DMS153 treated with DMSO at 0.1 percent for 48 hours (cell line): ENCODE measurements around the gene RABEPK.
"Not testable (repeated sequence)": the region's sequence is repeated elsewhere in the genome, so short reads cannot be mapped to it uniquely, and the experiment has no call there.

ENCODE experiments used
- DNase-seq: peaks from one replicate; lab custom pipeline; 2025; ENCODE audit not compliant: unreplicated experiment; lab: John Stamatoyannopoulos, UW

Gene RABEPK, protein sequence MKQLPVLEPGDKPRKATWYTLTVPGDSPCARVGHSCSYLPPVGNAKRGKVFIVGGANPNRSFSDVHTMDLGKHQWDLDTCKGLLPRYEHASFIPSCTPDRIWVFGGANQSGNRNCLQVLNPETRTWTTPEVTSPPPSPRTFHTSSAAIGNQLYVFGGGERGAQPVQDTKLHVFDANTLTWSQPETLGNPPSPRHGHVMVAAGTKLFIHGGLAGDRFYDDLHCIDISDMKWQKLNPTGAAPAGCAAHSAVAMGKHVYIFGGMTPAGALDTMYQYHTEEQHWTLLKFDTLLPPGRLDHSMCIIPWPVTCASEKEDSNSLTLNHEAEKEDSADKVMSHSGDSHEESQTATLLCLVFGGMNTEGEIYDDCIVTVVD

DNA sequence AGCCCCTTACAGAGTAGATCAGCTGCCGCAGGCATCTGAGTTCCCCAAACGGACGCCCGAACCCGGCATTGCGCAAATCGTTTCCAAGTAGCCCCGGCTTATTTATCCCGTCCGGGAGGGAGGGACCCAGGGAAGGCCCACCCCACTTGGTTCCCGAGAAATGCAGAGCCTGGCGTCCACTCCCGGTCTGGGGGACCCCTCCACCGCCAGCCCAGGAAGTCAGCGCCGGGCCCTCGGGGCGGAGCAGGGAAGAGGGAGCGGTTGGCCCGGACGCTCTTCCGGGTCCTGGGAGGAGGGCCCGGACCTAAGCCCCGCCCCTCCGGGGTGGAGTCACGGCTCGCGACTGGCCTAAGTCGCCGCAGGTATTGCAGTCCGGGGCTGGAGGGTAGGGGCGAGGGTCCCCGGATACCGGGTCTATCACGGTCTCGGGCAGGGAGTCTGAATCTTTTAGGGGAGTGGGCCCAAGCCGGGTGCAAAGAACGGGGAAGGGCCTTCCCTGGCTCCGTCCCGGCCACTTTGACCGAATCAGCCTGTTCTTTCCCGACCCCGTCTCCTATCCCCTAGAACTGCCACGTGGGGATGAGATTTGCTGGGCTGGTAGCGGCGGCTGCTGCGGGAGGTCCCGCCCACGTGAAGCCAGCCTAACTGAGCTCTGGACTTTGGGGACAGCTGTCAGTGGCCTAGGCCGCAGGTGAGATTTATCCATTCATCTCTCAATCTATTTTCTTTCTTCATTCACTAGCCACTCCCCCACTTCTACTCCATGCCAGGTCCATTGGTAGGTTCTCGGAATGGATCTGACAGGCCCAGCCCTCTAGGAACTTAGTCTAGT is at the start of gene RABEPK:
TSS of gene RABEPK (plus strand) at position 327 of the 832 bp plus-strand sequence. CDS start 2,472 bp downstream, outside the sequence.
- peak; percentile 81 for DNase-seq

DNA sequence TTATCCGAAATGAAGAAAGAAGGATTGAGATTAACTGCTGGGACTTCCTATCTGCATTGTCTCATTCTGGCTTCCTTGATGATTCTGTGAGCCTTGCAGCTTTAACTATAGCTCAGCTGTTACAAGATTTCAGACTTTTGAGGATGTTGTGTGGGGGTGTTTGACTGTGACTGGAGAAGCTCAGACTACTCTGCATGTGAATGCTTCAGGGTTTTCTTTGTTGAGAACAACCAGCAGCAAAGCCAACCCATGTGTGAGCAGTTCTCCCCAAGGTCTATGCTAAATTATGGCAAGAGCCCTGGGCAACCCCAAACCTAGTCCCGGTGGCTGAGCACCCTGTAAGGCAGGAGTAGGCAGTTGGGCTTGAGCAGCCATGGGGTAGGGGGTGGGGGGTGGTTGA is 48.6 kb upstream of the RABEPK start:
- no peak for DNase-seq

DNA sequence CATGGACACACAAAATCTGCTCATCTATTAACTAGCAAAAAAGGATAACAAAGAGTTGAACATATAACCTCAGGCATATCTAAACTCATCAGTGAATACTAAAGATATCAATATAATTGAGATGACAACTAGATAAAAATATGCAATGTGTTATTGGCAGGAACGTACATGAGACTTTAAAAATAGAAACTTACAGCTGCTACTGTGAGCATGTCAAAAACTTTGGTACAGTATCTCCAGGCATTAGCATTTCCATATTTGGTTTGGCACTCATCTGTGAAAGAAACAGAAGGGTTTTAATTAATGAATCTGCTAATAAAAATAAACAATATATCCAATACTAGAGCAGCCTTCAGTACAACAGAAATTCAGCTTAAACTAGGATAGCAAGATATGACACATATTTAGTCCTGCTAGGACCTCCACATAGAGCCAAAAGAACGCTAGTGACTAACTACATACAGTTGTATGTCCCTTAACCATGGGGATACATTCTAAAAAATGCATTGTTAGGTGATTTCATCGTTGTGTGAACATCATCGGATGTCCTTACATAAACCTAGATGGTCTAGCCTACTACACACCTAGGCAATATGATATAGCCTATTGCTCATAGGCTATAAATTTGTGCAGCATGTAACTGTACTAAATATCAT is 46.5 kb upstream of the RABEPK start:
- no peak for DNase-seq

DNA sequence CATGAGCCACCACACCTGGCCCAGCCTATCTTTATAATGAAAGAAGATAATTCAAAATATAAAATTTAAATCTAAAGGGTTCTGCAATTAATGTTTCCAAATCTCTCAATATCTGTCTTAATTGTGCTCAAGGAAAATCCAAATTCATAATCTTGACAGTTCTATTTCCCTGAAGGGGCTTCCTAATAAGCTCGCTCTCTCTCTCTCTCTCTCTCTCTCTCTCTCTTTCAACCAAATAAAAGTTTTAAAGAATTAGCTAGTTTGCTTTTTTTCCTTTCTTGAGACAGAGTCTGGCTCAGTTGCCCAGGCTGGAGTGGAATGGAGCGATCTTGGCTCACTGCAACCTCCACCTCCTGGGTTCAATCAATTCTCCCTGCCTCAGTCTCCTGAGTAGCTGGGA is 43.8 kb upstream of the RABEPK start:
- DNase-seq = no peak

DNA sequence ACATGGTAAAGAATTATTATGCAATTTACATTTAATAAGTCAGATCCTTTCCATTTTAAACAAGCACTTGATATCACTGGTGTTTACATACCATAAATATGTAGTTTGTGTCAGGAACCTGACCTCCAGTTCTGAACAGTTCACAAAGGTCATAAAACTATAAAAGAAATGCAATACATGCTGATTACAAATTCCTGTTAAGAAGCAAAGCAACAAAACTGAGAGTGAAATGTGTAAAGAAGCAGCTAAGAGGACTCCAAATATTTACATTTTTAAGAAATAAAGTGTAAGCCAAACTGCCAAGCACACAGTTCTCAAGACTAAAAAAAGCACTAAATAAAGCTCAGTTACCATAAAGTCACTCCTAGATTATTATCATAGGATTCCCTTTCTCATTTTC is 39.6 kb upstream of the RABEPK start:
- no peak for DNase-seq

DNA sequence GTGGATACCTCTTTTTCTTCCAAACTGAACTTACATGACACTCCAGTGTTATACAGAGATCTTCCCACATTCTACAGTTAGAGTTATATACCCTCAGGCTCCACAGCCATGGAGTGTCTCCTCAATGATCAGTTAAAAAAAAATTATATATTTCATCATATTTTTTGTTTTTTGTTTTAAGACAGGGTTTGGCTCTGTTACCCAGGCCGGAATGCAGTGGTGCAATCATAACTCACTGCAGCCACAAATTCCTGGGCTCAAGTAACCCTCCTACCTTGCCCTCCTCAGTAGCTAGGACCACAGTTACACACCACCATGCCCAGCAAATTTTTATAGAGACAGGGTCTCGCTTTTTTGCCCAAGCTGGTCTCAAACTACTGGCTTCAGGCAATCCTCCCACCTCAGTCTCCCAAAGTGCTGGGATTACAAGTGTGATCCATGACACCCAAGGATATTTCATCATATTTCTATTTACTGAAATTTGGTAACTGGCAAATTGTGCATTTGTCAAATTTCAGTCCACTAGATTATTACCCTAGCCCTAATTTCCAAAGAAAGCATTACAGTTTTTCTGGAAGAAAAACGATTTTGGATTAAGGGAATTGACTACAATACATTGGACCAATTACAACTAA is 38.9 kb upstream of the RABEPK start:
- no peak for DNase-seq

DNA sequence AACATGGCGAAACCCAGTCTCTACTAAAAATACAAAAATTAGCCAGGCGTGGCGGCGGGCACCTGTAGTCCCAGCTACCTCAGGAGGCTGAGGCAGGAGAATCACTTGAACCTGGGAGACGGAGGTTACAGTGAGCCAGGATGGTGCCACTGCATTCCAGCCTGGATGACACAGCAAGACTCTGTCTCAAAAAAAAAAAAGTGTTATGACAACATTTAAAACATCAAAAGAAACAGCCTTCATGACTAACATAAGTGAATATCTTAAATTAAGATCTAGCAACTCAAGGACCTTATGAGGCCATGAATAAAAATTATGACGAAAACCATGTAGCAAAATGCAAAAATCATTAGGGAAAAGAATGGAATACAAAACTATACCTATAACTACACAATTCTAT is 37.5 kb upstream of the RABEPK start:
- not testable (repeated sequence) for DNase-seq

DNA sequence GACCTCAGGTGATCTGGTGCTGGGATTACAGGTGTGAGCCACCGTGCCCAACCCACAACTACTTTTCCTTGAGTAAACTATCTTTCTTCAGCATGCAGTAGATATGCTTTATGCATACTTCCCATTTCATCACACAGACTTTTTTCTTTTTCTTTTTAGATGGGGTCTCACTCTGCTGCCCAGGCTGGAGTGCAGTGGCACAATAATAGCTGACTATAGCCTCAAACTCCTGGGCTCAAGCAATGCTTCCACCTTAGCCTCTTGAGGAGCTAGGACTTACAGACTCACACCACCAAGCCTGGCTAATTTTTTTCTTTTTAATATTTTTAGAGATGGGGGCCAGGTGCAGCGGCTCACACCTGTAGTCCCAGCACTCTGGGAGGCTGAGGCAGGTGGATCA is 33.6 kb upstream of the RABEPK start:
- DNase-seq = no peak

DNA sequence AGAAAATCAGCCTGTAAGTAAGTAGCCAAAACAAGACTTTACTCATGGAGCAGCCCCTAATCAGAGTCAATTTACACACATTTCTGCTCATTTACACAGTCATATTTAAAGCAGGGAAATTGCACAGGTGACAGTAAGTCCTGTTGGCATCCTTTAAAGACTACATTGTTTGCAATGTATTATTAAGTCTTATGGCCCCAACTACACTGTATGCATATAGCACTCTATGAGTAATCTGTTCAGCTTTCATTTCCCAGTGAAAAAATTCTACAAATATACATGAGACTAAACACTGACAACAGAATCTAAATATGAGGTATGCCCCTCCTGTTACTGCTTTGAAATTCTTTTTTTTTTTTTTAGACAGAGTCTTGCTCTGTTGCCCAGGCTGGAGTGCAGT is 30.4 kb upstream of the RABEPK start:
- no peak for DNase-seq

DNA sequence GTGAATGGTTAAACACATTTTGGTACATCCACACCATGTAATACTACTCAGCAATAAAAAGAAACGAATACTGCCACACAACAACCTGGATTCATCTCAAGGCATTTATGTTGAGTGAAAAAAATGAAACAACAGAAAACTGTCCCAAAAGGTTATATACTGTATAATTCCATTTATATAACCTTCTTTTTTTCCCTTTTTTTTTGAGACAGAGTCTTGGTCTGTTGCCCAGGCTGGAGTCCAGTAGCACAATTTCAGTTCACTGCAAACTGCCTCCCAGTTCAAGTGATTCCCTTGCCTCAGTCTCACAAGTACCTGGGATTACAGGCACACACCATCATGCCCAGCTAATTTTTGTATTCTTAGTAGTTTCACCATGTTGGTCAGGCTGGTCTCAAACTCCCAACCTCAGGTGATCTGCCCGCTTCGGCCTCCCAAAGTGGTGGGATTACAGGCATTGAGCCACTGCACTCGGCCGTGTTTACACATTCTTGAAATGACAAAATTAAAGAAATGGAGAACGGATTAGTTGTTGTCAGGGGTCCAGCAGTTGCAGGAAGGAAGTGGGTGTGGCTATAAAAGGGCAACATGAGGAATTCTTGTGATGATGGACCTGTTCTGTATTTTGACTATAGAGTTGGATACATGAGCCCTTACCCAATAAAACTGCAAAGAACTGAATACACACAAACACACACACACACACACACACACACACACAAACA is 28.1 kb upstream of the RABEPK start:
- DNase-seq = no peak

DNA sequence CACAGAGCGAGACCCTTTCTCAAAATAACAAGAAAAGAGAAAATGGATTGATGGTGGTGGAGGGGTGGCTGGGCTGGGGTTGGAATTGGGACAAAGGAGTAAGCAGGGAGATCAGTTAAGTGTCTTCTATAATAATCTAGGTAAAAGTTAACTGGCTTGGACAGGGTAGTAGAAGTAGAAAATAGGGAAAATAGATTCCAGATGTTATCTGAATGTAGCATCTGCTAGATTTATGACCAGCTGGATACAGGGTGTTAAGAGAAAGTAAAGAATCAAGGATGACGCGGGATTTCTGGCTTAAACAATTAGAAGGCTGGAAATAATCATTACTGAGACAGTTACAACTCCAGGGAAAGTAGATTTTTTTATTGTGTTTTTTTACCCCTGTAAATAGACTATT is 23.7 kb upstream of the RABEPK start:
- DNase-seq = no peak

DNA sequence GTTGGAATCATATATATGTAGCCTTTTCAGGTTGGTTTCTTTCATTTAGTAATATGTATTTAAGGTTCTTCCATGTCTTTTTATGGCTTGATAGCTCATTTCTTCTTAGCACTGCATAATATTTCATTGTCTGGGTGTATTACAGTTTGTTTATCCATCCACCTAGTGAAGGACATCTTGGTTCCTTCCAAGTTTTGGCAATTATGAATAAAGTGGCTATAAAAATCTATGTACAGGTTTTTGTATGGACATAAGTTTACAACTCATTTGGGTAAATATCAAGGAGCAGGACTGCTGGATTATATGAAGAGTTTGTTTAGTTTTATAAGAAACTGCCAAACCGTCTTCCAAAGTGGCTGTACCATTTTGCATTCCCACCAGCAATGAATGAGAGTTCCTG is 22.5 kb upstream of the RABEPK start:
- DNase-seq = no peak

DNA sequence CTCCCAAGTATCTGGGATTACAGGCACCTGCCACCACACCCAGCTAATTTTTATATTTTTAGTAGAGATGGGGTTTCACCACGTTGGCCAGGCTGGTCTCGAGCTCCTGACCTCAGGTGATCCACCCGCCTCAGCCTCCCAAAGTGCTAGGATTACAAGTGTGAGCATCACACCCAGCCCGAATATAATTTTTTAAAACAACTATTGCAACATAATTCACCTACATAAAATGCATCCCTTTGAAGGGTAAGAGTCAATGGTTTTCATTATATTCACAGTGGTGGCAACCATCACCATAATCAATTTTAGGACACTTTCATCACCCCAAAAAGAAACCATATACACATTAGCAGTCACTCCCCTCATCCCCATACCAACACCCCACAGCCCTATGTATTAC is 20.6 kb upstream of the RABEPK start:
- DNase-seq = not testable (repeated sequence)

DNA sequence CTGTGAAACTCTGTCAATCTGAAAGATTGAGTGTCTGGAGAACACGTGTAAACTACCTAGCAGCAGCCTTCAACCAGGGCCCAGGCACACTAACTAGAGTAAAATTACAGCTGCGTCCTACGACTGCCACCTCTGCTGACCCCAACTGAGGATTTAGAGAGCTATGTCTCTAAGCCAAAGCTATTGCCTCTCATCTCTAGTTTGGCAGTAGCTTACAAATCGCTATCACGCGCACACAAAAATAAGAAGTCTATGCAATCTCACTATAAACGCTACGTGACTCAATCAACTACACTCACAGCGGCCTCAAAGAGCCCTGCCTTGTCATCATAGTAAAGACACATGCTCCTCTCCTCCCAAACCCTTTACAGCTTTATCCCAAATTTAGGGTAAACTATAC is 19.5 kb upstream of the RABEPK start:
- no peak for DNase-seq

DNA sequence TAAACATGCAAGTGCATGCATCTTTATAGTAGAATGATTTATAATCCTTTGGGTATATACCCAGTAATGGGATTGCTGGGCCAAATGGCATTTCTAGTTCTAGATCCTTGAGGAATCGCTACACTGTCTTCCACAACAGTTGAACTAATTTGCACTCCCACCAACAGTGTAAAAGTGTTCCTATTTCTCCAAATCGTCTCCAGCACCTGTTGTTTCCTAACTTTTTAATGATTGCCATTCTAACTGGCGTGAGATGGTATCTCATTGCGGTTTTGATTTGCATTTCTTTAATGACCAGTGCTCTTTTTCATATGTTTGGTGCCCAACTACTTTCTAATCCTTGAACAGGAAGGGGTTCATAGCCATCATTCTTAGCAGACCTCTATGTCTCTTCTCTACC is 18.6 kb upstream of the RABEPK start:
- DNase-seq = not testable (repeated sequence)

DNA sequence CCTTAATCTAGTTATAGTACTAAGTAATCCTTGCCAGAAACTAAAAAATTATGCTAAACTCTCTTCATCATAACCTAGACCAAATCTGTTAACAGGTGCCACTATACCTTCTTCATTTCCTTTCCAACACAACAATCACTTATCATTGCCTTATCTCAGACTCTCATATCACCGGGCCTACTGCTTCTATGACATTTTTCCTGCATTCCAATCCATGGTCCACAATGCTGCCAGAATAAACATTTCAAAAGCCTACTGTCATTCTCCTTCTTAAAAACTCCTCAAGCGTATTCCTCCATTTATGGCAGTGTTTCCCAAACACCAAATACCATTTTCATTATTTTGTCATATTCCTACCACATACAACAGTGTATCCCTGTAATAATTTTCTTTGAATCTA is 17.3 kb upstream of the RABEPK start:
- no peak for DNase-seq

DNA sequence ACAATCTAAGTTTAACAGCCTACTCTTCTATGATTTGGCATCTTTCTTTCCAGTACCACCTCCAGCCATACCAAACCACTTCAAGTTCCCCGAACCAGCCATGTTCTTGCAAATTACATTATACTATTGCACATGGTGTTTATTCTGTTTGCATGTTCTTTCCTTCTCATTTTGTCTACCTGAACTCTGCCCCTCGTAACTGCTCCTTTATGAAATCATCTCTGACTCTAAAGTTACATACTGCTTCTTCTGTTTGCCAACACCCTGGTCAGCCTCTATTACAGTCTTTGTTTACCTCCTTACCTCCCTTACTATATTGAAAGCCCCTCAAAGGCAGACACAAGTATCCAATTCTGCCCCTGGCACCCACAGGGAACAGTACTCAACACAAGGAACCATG is 16.8 kb upstream of the RABEPK start:
- DNase-seq = no peak

DNA sequence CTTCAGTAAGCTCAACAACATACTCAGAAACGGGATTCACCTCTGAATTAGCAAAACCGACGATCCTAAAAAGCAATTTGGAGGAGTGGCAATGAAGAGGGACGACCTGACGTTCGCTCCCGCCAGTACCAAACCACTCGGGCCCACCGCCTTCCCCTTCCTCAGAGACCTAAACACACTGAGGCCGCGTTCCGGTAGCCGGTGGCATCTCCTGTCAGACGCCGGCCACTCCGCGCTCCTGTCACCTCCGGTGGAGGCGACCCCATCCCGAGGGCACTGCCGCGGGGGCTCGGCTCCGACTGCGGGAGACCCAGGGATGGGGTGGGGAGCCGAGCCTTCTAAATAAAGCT is 11.4 kb upstream of the RABEPK start:
- no peak for DNase-seq

DNA sequence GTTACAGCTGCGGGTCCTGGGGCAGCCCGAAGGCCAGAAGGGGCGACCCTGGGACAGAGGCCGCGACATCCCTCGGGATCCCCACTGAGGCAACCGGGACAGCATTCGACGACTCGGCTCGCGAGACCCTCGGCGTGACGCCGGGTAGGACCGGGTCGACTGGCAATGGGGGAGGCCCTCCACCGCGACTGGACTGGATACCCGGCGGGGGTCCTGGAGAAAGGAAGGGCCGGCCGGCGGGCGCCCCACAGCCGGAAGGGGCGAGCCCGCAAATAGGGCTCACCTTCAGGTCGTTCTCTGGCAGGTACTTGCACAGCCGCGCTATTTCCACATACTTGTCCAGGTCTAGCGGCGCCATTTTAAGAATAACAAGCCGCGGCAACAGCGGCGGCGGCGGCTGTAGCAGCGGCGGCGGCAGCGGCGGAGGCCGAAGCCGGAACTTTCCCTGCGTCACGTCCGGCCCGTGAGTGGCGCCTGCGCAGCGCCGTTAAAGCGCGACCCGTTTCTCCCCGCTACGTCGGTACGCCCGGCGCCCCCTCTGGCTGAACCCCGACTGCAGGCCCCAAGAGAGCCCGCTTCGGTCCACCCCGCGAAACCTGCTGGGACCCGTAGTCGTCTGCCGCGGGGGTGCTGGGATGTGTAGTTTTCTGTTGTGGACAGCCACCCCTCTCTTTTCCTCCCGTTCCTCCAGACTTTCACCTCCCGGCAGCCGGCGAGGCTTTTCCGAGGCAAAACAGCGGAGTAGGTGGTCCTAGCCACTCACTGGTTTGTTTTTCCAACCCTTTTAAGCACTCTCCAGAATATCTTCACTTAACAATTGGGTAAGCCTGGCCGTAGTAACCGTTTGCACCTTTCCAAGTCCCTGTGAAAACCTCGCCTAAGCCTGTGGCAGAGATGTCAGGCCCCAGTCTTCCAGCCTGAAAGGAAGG is 10.7 kb upstream of the RABEPK start, which contains the start of gene PPP6C:
TSS of gene PPP6C (minus strand) at position 443 of the 929 bp plus-strand sequence. CDS start at position 358, 85 bp downstream.
- peak; percentile 87 for DNase-seq
